GM19238 (cell line): ENCODE measurements around the gene DIAPH2.
A peak's percentile ranks its signal among the peaks of the same experiment; 100 is the strongest.

Experiments used
- DNase-seq: peaks from one replicate; pipeline ENCODE4 v3.0.0; 2011; ENCODE audit warnings: low spot score; ENCODE audit not compliant: insufficient read length

Gene DIAPH2

GRCh38 chrX:97547877-97548578 is 863.4 kb downstream of the DIAPH2 start:
- no peak for DNase-seq

- DNase-seq = no peak
These were observed 867.2 kb downstream of the DIAPH2 start for GRCh38 chrX:97551821-97552220.

- no peak for DNase-seq
These were observed 869.2 kb downstream of the DIAPH2 start for GRCh38 chrX:97553833-97554232.

GRCh38 chrX:97556359-97556758 is 871.7 kb downstream of the DIAPH2 start:
- no peak for DNase-seq

- peak; percentile 17 for DNase-seq
These were observed 879.0 kb downstream of the DIAPH2 start for GRCh38 chrX:97563531-97564133.

- DNase-seq = no peak
These were observed 879.9 kb downstream of the DIAPH2 start for GRCh38 chrX:97564496-97564895.

- DNase-seq = no peak
These were observed 902.5 kb downstream of the DIAPH2 start for GRCh38 chrX:97587171-97587570.

- DNase-seq = no peak
These were observed 910.1 kb downstream of the DIAPH2 start for GRCh38 chrX:97594646-97595224.

- no peak for DNase-seq
These were observed 913.3 kb downstream of the DIAPH2 start for GRCh38 chrX:97597954-97598353.

- DNase-seq = no peak
These were observed 918.0 kb downstream of the DIAPH2 start for GRCh38 chrX:97602465-97603258.

GRCh38 chrX:97605271-97605670 is 920.6 kb downstream of the DIAPH2 start:
- DNase-seq = no peak

- DNase-seq = no peak
These were observed 924.7 kb downstream of the DIAPH2 start for GRCh38 chrX:97609357-97609756.

- no peak for DNase-seq
These were observed 925.3 kb downstream of the DIAPH2 start for GRCh38 chrX:97609938-97610337.

- DNase-seq = no peak
These were observed 932.4 kb downstream of the DIAPH2 start for GRCh38 chrX:97616883-97617530.

GRCh38 chrX:97619499-97619898 is 934.9 kb downstream of the DIAPH2 start:
- no peak for DNase-seq

- no peak for DNase-seq
These were observed 937.5 kb downstream of the DIAPH2 start for GRCh38 chrX:97622111-97622510.

GRCh38 chrX:97628326-97628725 is 943.7 kb downstream of the DIAPH2 start:
- no peak for DNase-seq

- DNase-seq = no peak
These were observed 944.4 kb downstream of the DIAPH2 start for GRCh38 chrX:97628807-97629596.

- DNase-seq = no peak
These were observed 944.9 kb downstream of the DIAPH2 start for GRCh38 chrX:97629597-97629985.

GRCh38 chrX:97633798-97634197 is 949.2 kb downstream of the DIAPH2 start:
- DNase-seq = no peak
